Right lobe of liver (tissue), 6 donors: Measurements from ENCODE around the gene AAK1. TPM values are rescaled to one million over a fixed set of nuclear protein-coding genes. Genes with fewer than 3 reads are reported as not detected.
"Not testable (repeated sequence)": the region's sequence is repeated elsewhere in the genome, so short reads cannot be mapped to it uniquely, and the experiment has no call there.

Experiments
- ATAC-seq, 4 donors: fragments of 200-7000 bp; cut with Tn5 transposase; one replicate each; pipeline ENCODE4 v1.9.1; 2020; ENCODE audit warnings: mild to moderate bottlenecking in 4 of 4, moderate library complexity in 4 of 4
- DNase-seq, 3 donors: peaks; one replicate each; pipeline ENCODE4 v3.0.0-alpha.2; 2020
- H3K27ac ChIP-seq, 3 donors: fragments of 200-600 bp; one replicate each; pipeline ENCODE4 v1.8.0; 2022
- H3K27me3 ChIP-seq, 2 donors: fragments of 200-600 bp; one replicate each; pipeline ENCODE4 v1.8.0; 2022
- H3K36me3 ChIP-seq, 4 donors: fragments of 200-600 bp; sonication (generic) in 1 of 4; one replicate each; pipeline versions ENCODE4 v1.5.1 to v1.8.0; 2017 to 2022; ENCODE audit warnings: control low read depth in 1 of 4
- H3K4me1 ChIP-seq, 4 donors: fragments of 200-600 bp; sonication (generic) in 1 of 4; one replicate each; pipeline versions ENCODE4 v1.5.1 to v1.8.0; 2017 to 2022; ENCODE audit warnings: control low read depth in 1 of 4
- H3K4me3 ChIP-seq, 3 donors: fragments of 200-600 bp; one replicate each; pipeline ENCODE4 v1.8.0; 2022
- H3K9me3 ChIP-seq, 4 donors: fragments of 200-600 bp; sonication (generic) in 1 of 4; one replicate each; pipeline versions ENCODE4 v1.5.1 to v1.8.0; 2017 to 2022; ENCODE audit warnings: control low read depth in 1 of 4
- CTCF ChIP-seq, 4 donors: fragments of 200-600 bp in 3 of 4; fragments of 450-650 bp in 1 of 4; IDR thresholded peaks; one replicate each; pipeline versions ENCODE4 v1.5.1 to v1.8.0; 2016 to 2022; ENCODE audit warnings: antibody characterized with exemption in 4 of 4, mild to moderate bottlenecking in 2 of 4
- POLR2A ChIP-seq: fragments of 450-650 bp; IDR thresholded peaks from one replicate; pipeline ENCODE4 v1.6.1; 2017; ENCODE audit warnings: antibody characterized with exemption, mild to moderate bottlenecking
- WGBS: methylation state at CpG from one replicate; pipeline ENCODE4 v1.1.6; 2018; ENCODE audit warnings: low coverage, low lambda C conversion rate; ENCODE audit not compliant: insufficient coverage; ENCODE audit errors: missing lambda C conversion rate; 5-methylcytosine and 5-hydroxymethylcytosine counted together
- intact Hi-C, 2 donors: fragments of 100-400 bp; cut with DNase I; formaldehyde crosslinking; loops; one replicate each; pipeline versions ENCODE4 v1.11.2 to v1.14.1; 2022
- total RNA-seq, 6 experiments: library from RNA; depleted of rRNA in 2 of 6; stranded (reverse); fragments of >200 nt in 2 of 6; fragmentation: NEBNext Ultra II Directional in 3 of 6; extraction: Animal tissue kit (Norgen Biotek cat#: 25700) in 3 of 6; gene quantifications; one replicate each; pipeline versions ENCODE4 v1.1.0 to v1.2.4, GENCODE V29; 2016 to 2023
- donor health status: DM: no; HTN: yes; CAD: no.
- donor health status: DM: no; HTN: no; CAD: no.
- donor health status: DM: no; HTN: no; CAD: no.
- donor health status: DM: no; HTN: yes; CAD: no.
- donor health status: DM: no; HTN: yes; CAD: no.

AAK1 gene
- total RNA-seq, 6 experiments from 2014 or later: 12.7 to 30.5 (median 20.5) TPM

GRCh38 chr2:69625078-69625795 is 18.3 kb downstream of the AAK1 start:
- no peaks in the 10 kb centered on the region for H3K9me3 ChIP-seq
- ATAC-seq (peak in 1 of 4 donors; percentile 73), DNase-seq (no peak)
- intact Hi-C loops: no loop called here
- no peak overlapping the region for H3K4me3 ChIP-seq
- no peak overlapping the region for H3K27ac ChIP-seq
- TF ChIP-seq POLR2A (no peak), CTCF (IDR thresholded peaks at IDR 0.05) (no peak)
- H3K36me3 ChIP-seq: no peaks in the 10 kb centered on the region
- H3K27me3 ChIP-seq: no peaks in the 10 kb centered on the region
- 77% methylated on average over 7 of the region's 7 CpGs for WGBS
- peaks cover 0 to 16% (median 0%) of the 10 kb centered on the region in 4 donors for H3K4me1 ChIP-seq

DNA sequence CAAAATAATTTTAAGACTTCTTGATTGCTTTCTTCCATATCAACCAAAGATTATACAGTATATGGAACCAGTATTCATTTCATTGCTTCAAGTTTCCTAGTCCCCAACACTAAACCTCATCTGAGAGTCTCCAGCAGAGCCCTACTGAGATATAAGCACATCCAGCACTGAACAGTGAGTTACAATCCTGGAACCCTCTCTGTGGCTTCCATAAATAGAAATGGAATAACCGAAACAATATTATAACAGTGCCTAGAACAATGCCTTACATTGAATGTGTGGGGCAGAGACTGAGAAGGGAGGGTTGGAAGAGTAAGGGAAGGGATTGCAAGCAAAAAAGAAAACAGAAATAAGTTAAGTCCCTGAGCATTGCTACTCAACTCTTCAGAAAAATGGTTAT is 18.9 kb downstream of the AAK1 start:
- no peak for TF ChIP-seq POLR2A
- TF ChIP-seq CTCF (IDR thresholded peaks at IDR 0.05): no peak
- DNase-seq (no peak), ATAC-seq (no peak)
- WGBS: 80% methylated on average over 1 of the region's 1 CpG
- intact Hi-C loops: no loop called here
- no peaks in the 10 kb centered on the region for H3K9me3 ChIP-seq
- no peaks in the 10 kb centered on the region for H3K36me3 ChIP-seq
- H3K4me1 ChIP-seq: peaks cover 0 to 16% (median 0%) of the 10 kb centered on the region in 4 donors
- H3K27me3 ChIP-seq: no peaks in the 10 kb centered on the region
- no peak overlapping the region for H3K27ac ChIP-seq
- H3K4me3 ChIP-seq: no peak overlapping the region

- TF ChIP-seq POLR2A: no peak
- no peak for TF ChIP-seq CTCF (IDR thresholded peaks at IDR 0.05)
- Histone ChIP-seq H3K36me3 (no peaks in the 10 kb centered on the region), H3K9me3 (no peaks in the 10 kb centered on the region), H3K4me1 (peaks cover 0 to 16% (median 0%) of the 10 kb centered on the region in 4 donors), H3K27ac (no peak overlapping the region), H3K27me3 (no peaks in the 10 kb centered on the region), H3K4me3 (no peak overlapping the region)
- intact Hi-C loops: no loop called here
- DNase-seq: no peak
- ATAC-seq: no peak
- 0% methylated on average over 1 of the region's 1 CpG for WGBS
Observed at GRCh38 chr2:69624131-69624530, 19.4 kb downstream of the AAK1 start.

- Histone ChIP-seq H3K27me3 (no peaks in the 10 kb centered on the region), H3K9me3 (no peaks in the 10 kb centered on the region), H3K4me3 (no peak overlapping the region), H3K27ac (no peak overlapping the region), H3K36me3 (no peaks in the 10 kb centered on the region), H3K4me1 (peaks cover 0 to 16% (median 0%) of the 10 kb centered on the region in 4 donors)
- intact Hi-C loops: no loop called here
- TF ChIP-seq POLR2A: no peak
- TF ChIP-seq CTCF (IDR thresholded peaks at IDR 0.05): no peak
- DNase-seq (no peak), ATAC-seq (no peak)
- WGBS: 95% methylated on average over 4 of the region's 7 CpGs
Observed at GRCh38 chr2:69623236-69623635, 20.3 kb downstream of the AAK1 start.

GRCh38 chr2:69622805-69623204 is 20.7 kb downstream of the AAK1 start:
- H3K4me1 ChIP-seq: peaks cover 0 to 16% (median 0%) of the 10 kb centered on the region in 4 donors
- H3K27ac ChIP-seq, H3K4me3 ChIP-seq, H3K36me3 ChIP-seq, DNase-seq, H3K9me3 ChIP-seq, intact Hi-C loops, H3K27me3 ChIP-seq, ATAC-seq: not testable (repeated sequence)
- WGBS: 97% methylated on average over 6 of the region's 10 CpGs

- no CpG with 5 or more reads among the region's 29 CpGs for WGBS
- intact Hi-C loops, ATAC-seq, DNase-seq, H3K4me3 ChIP-seq, H3K27me3 ChIP-seq, H3K9me3 ChIP-seq, H3K36me3 ChIP-seq, H3K27ac ChIP-seq: not testable (repeated sequence)
- peaks cover 0 to 16% (median 0%) of the 10 kb centered on the region in 4 donors for H3K4me1 ChIP-seq
Observed at GRCh38 chr2:69622017-69622540, 21.5 kb downstream of the AAK1 start.
